Muscle of leg (tissue), 11 donors: ENCODE data around the gene MTERF1. TPM values are rescaled to one million over a fixed set of nuclear protein-coding genes. Genes with fewer than 3 reads are reported as not detected.

Experiments
- DNase-seq: peaks from one replicate; pipeline ENCODE4 v3.0.0; 2013
- H3K27ac ChIP-seq: one replicate; pipeline ENCODE4 v1.5.1; 2013; ENCODE audit warnings: mild to moderate bottlenecking, low read length, control low read depth
- H3K27me3 ChIP-seq: one replicate; pipeline ENCODE4 v1.6.1; 2013; ENCODE audit warnings: low read length; ENCODE audit not compliant: control insufficient read depth, insufficient read depth
- H3K36me3 ChIP-seq: one replicate; pipeline ENCODE4 v1.6.1; 2013; ENCODE audit warnings: low read length; ENCODE audit not compliant: control insufficient read depth, insufficient read depth
- H3K4me1 ChIP-seq: one replicate; pipeline ENCODE4 v1.6.1; 2013; ENCODE audit warnings: low read length; ENCODE audit not compliant: control insufficient read depth, insufficient read depth
- H3K4me3 ChIP-seq: one replicate; pipeline ENCODE4 v1.5.1; 2013; ENCODE audit warnings: low read length, control low read depth
- H3K9me3 ChIP-seq: replicated peaks from 2 replicates; pipeline ENCODE4 v1.6.1; 2013; ENCODE audit warnings: low read depth, low read length; ENCODE audit not compliant: control insufficient read depth
- WGBS: methylation state at CpG from one replicate; pipeline ENCODE4 v1.1.5; 2013; ENCODE audit warnings: missing lambda C conversion rate; ENCODE audit not compliant: insufficient coverage; 5-methylcytosine and 5-hydroxymethylcytosine counted together
- polyA plus RNA-seq, 8 donors: library from polyadenylated mRNA; unstranded; fragments of 120-200 nt; gene quantifications; one replicate each; pipeline versions ENCODE4 v1.2.1 to v1.2.3, GENCODE V29; 2013; ENCODE audit warnings: inconsistent platforms in 1 of 8, low replicate concordance in 1 of 8; ENCODE audit not compliant: insufficient read length in 8 of 8, insufficient read depth in 1 of 8
- total RNA-seq: library from RNA; stranded (reverse); fragments of 120-200 nt; gene quantifications from one replicate; pipeline ENCODE4 v1.2.4, GENCODE V29; 2013

Gene MTERF1
- total and polyA plus RNA-seq, 9 donors, result 9.3 to 14.0 (median 10.1) TPM

DNA sequence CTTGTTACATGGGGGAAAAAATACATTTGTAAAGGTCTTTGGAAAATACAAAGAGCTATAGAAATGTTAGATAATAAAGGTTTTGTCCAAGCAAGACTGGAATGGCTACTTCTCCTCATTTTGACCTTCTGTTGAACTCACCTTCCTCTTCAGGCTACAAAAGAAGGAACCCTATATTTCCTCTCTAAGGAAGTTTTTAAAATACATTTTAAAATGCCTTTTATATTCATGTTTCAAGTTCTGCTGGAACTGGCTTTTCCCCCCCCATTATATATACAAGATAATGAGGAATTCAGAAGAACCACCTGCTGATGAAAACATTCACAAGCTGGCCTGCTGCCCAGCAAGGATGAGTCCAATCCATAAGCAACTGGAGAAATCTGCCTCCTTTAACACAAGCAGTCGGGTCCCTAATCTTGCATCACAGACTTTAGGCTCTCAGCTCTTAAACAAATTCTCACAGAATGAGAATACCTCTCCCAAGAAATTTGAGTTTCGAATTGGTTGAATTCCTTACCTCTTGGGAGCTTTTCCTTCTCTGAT, 44.6 kb downstream of the MTERF1 start:
- peak; percentile 41 for DNase-seq
- Histone ChIP-seq H3K36me3 (no peaks in the 10 kb centered on the region), H3K4me1 (no peaks in the 10 kb centered on the region), H3K9me3 (no peaks in the 10 kb centered on the region), H3K27me3 (no peaks in the 10 kb centered on the region), H3K27ac (no peak overlapping the region), H3K4me3 (no peak overlapping the region)
- 0% methylated on average over 1 of the region's 2 CpGs for WGBS

- no peaks in the 10 kb centered on the region for H3K4me1 ChIP-seq
- no CpG with 5 or more reads among the region's 2 CpGs for WGBS
- no peak overlapping the region for H3K27ac ChIP-seq
- no peaks in the 10 kb centered on the region for H3K27me3 ChIP-seq
- peak; percentile 63 for DNase-seq
- H3K9me3 ChIP-seq, result no peaks in the 10 kb centered on the region
- H3K36me3 ChIP-seq, result no peaks in the 10 kb centered on the region
- H3K4me3 ChIP-seq, result no peak overlapping the region
These were observed 45.2 kb downstream of the MTERF1 start for GRCh38 chr7:91835091-91835825.

GRCh38 chr7:91832493-91833045, 47.9 kb downstream of the MTERF1 start:
- 38% methylated on average over 2 of the region's 7 CpGs for WGBS
- no peak for DNase-seq
- Histone ChIP-seq H3K27me3 (no peaks in the 10 kb centered on the region), H3K4me1 (no peaks in the 10 kb centered on the region), H3K36me3 (no peaks in the 10 kb centered on the region), H3K4me3 (no peak overlapping the region), H3K27ac (no peak overlapping the region), H3K9me3 (no peaks in the 10 kb centered on the region)

- DNase-seq, result no peak
- H3K4me3 ChIP-seq, result no peak overlapping the region
- no peaks in the 10 kb centered on the region for H3K9me3 ChIP-seq
- H3K27ac ChIP-seq, result no peak overlapping the region
- no peaks in the 10 kb centered on the region for H3K36me3 ChIP-seq
- WGBS, result no CpG with 5 or more reads among the region's 2 CpGs
- H3K27me3 ChIP-seq, result no peaks in the 10 kb centered on the region
- no peaks in the 10 kb centered on the region for H3K4me1 ChIP-seq
These were observed 53.3 kb downstream of the MTERF1 start for GRCh38 chr7:91827169-91827568.

DNA sequence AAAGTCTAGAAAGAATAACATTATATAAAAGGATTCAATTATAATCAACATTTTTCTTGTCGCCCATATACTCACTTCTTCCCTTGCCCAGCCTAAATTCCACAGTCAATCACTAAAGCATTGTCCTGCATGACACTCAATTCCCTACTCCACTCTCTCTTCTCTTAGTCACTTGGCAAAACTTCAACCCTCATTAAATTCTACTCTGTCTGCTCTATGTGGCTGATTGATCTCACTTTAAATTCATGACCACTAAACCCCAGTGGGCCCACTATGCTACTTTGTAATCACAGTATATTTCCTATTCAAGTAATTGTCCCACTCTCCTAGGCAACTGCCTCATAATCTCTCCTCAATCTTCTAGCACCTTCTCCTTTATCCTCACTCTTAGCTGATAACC, 54.1 kb downstream of the MTERF1 start:
- Histone ChIP-seq H3K27me3 (no peaks in the 10 kb centered on the region), H3K9me3 (no peaks in the 10 kb centered on the region), H3K4me3 (no peak overlapping the region), H3K36me3 (no peaks in the 10 kb centered on the region), H3K27ac (no peak overlapping the region), H3K4me1 (no peaks in the 10 kb centered on the region)
- 56% methylated on average over 1 of the region's 1 CpG for WGBS
- DNase-seq, result no peak

- H3K4me3 ChIP-seq, result no peak overlapping the region
- H3K4me1 ChIP-seq, result no peaks in the 10 kb centered on the region
- no peaks in the 10 kb centered on the region for H3K36me3 ChIP-seq
- H3K27me3 ChIP-seq, result no peaks in the 10 kb centered on the region
- no peak for DNase-seq
- H3K27ac ChIP-seq, result no peak overlapping the region
- no peaks in the 10 kb centered on the region for H3K9me3 ChIP-seq
These were observed 56.3 kb downstream of the MTERF1 start for GRCh38 chr7:91824201-91824600.

Other genes with a start within 250 kb of the MTERF1 start
- 90.1 TPM for gene AKAP9, start 60.2 kb upstream of the MTERF1 start, total RNA-seq
- gene AKAP9, start 60.2 kb upstream of the MTERF1 start, polyA plus RNA-seq, result 10 to 100 TPM; 63.1 to 94.0 (median 78.3) TPM